GM12874 (cell line): ENCODE results near the gene RAI1.

ENCODE experiments used
- TF ChIP-seq, protein P1 (sequence below): IDR thresholded peaks from 2 replicates; pipeline ENCODE4 v1.5.1; 2011; ENCODE audit warnings: low read depth, mild to moderate bottlenecking, control low read depth, low read length, moderate library complexity; ENCODE audit not compliant: insufficient read depth

Gene RAI1

DNA sequence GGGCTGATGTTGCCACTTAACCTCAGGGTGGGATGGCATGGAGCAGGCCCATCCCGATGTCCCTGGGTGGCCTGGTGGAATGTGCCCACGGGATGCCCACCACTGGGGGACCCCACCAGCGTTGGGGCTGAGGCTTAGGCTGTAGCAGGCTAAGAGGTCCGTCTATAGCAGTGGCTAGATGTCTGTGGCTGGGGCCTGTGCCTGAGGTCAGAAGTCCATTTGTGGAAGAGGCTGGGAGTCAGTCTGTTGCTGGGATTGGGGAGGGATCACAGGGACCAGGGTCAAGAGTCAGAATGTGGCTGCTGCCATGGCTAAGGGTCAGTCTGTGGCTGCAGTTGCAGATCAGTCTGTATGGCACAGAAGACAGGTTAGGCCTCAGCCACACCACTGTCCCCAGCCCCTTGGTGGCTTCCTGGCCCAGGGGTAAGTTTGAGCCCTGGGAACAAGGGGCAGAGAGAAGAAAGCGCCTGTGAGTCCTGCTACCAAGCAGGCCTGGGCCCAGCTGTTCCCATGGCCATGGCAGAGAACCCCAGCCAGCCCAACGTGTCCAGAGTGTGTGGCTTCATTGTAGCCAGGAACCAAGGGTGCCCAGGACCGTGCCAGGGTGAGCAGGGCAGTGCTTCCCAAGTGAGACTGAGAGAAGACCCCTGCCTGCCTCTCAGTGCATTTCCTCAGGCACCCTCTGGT lies 35.7 kb downstream of the RAI1 start:
- TF ChIP-seq, protein P1, sequence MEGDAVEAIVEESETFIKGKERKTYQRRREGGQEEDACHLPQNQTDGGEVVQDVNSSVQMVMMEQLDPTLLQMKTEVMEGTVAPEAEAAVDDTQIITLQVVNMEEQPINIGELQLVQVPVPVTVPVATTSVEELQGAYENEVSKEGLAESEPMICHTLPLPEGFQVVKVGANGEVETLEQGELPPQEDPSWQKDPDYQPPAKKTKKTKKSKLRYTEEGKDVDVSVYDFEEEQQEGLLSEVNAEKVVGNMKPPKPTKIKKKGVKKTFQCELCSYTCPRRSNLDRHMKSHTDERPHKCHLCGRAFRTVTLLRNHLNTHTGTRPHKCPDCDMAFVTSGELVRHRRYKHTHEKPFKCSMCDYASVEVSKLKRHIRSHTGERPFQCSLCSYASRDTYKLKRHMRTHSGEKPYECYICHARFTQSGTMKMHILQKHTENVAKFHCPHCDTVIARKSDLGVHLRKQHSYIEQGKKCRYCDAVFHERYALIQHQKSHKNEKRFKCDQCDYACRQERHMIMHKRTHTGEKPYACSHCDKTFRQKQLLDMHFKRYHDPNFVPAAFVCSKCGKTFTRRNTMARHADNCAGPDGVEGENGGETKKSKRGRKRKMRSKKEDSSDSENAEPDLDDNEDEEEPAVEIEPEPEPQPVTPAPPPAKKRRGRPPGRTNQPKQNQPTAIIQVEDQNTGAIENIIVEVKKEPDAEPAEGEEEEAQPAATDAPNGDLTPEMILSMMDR: no peak

DNA sequence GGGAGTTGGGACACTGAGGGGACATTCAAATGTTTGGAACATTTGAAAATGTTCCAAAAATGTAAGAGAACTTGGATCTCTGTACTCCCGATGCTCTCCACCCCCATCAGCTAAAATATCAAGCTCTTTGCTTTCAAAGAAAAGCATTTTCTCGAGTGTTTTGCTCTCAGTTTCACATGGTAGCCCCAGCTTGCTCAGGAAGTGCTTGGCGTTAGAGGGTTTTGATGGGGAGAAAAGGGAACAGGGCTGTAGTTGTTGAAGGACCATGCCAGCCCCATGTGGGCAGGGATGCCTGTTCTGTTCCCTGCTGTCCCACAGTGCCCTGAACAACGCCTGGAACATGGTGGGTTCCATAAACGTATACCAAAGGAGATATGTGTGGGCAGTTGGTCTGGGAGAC lies 37.0 kb downstream of the RAI1 start:
- TF ChIP-seq, protein P1: no peak

GRCh38 chr17:17719199-17719940 lies 38.1 kb downstream of the RAI1 start:
- TF ChIP-seq, protein P1: no peak

- TF ChIP-seq, protein P1: no peak
These were observed 38.8 kb downstream of the RAI1 start for GRCh38 chr17:17719966-17720543.

GRCh38 chr17:17721140-17721668 lies 39.9 kb downstream of the RAI1 start:
- TF ChIP-seq, protein P1: no peak

GRCh38 chr17:17722081-17722905 lies 41.0 kb downstream of the RAI1 start:
- TF ChIP-seq, protein P1: no peak
